IMR-90 (cell line): ENCODE measurements around the gene PNCK. TPM values are rescaled to one million over a fixed set of nuclear protein-coding genes. Genes with fewer than 3 reads are reported as not detected.

Experiments used
- ATAC-seq: fragments of 200-7000 bp; cut with Tn5 transposase; 2 replicates; pipeline ENCODE4 v1.9.1; 2020; ENCODE audit warnings: low read depth, mild to moderate bottlenecking, moderate library complexity
- BruUV-seq: library from RNA; stranded (reverse); fragments of 400-500 nt; replicated peaks from 2 replicates; lab custom pipeline; 2021; lab: Mats Ljungman, UMichigan
- CTCF ChIA-PET: fragments of 300-600 bp; formaldehyde crosslinking; extraction: SDS; loops from one replicate; lab custom pipeline; 2021; ENCODE audit warnings: antibody characterized with exemption; lab: Yijun Ruan, JAX
- POLR2A ChIA-PET: fragments of 300-600 bp; sonication (Branson Sonifier 250); formaldehyde crosslinking; loops from one replicate; lab custom pipeline; 2022; ENCODE audit warnings: antibody characterized with exemption; ENCODE audit not compliant: unreplicated experiment; lab: Charles Lee
- DNase-seq: peaks from one replicate; pipeline ENCODE4 v3.0.0; 2013
- H2AFZ ChIP-seq: replicated peaks from 2 replicates; pipeline ENCODE3; 2013; ENCODE audit warnings: low read length, mild to moderate bottlenecking; ENCODE audit not compliant: poor library complexity
- H2AK5ac ChIP-seq: 2 replicates; pipeline ENCODE4 v1.6.1; 2013; ENCODE audit warnings: low read depth, low read length, inconsistent platforms
- H2AK9ac ChIP-seq: replicated peaks from 2 replicates; pipeline ENCODE3; 2013; ENCODE audit warnings: mild to moderate bottlenecking, low read depth, low read length, moderate library complexity; ENCODE audit not compliant: poor library complexity
- H2BK120ac ChIP-seq: 2 replicates; pipeline ENCODE4 v1.6.1; 2013; ENCODE audit warnings: low read depth, low read length, inconsistent platforms
- H2BK15ac ChIP-seq: 3 replicates; pipeline ENCODE4 v1.6.1; 2013; ENCODE audit warnings: low read depth, low read length, inconsistent platforms
- H2BK20ac ChIP-seq: 2 replicates; pipeline ENCODE4 v1.6.1; 2013; ENCODE audit warnings: low read depth, mild to moderate bottlenecking, inconsistent platforms, low read length, moderate library complexity
- H2BK5ac ChIP-seq: 2 replicates; pipeline ENCODE4 v1.6.1; 2013; ENCODE audit warnings: mild to moderate bottlenecking, low read depth, low read length, inconsistent platforms; ENCODE audit not compliant: poor library complexity, severe bottlenecking
- H3K14ac ChIP-seq: replicated peaks from 2 replicates; pipeline ENCODE4 v1.6.1; 2013; ENCODE audit warnings: low read depth, low read length, inconsistent platforms
- H3K18ac ChIP-seq: 2 replicates; pipeline ENCODE4 v1.6.1; 2013; ENCODE audit warnings: low read depth, low read length, control low read depth
- H3K23ac ChIP-seq: 2 replicates; pipeline ENCODE4 v1.6.1; 2013; ENCODE audit warnings: low read depth, low read length, inconsistent platforms
- H3K27ac ChIP-seq: 2 replicates; pipeline ENCODE4 v1.5.1; 2013; ENCODE audit warnings: mild to moderate bottlenecking, control low read depth, low read length; ENCODE audit not compliant: insufficient read depth
- H3K27me3 ChIP-seq: 2 replicates; pipeline ENCODE4 v1.6.1; 2013; ENCODE audit warnings: low read length; ENCODE audit not compliant: control insufficient read depth, insufficient read depth
- H3K36me3 ChIP-seq: 2 replicates; pipeline ENCODE4 v1.6.1; 2013; ENCODE audit warnings: low read length, mixed read lengths; ENCODE audit not compliant: control insufficient read depth, insufficient read depth
- H3K4ac ChIP-seq: 2 replicates; pipeline ENCODE4 v1.6.1; 2013; ENCODE audit warnings: low read depth, low read length, inconsistent platforms
- H3K4me1 ChIP-seq: 2 replicates; pipeline ENCODE4 v1.6.1; 2013; ENCODE audit warnings: low read length, mixed read lengths; ENCODE audit not compliant: control insufficient read depth, insufficient read depth
- H3K4me2 ChIP-seq: 2 replicates; pipeline ENCODE4 v1.6.1; 2013; ENCODE audit warnings: low read depth, mild to moderate bottlenecking, control low read depth, low read length, moderate library complexity
- H3K4me3 ChIP-seq: 2 replicates; pipeline ENCODE4 v1.5.1; 2013; ENCODE audit warnings: low read depth, mild to moderate bottlenecking, control low read depth, low read length, moderate library complexity; ENCODE audit not compliant: insufficient read depth
- H3K56ac ChIP-seq: 2 replicates; pipeline ENCODE4 v1.6.1; 2013; ENCODE audit warnings: low read length, inconsistent platforms; ENCODE audit not compliant: insufficient read depth; ENCODE audit errors: extremely low read depth
- H3K79me1 ChIP-seq, 2 experiments: 2 replicates each; pipeline ENCODE4 v1.6.1; 2013; ENCODE audit warnings: low read length in 2 of 2, inconsistent platforms in 1 of 2, low read depth in 1 of 2
- H3K9ac ChIP-seq: 2 replicates; pipeline ENCODE4 v1.6.1; 2013; ENCODE audit warnings: low read depth, low read length, control low read depth
- H3K9me1 ChIP-seq: 2 replicates; pipeline ENCODE4 v1.6.1; 2013; ENCODE audit warnings: low read length, inconsistent platforms; ENCODE audit not compliant: insufficient read depth
- H3K9me3 ChIP-seq: 2 replicates; pipeline ENCODE4 v1.6.1; 2013; ENCODE audit warnings: low read length; ENCODE audit not compliant: control insufficient read depth, insufficient read depth
- H4K20me1 ChIP-seq: 2 replicates; pipeline ENCODE4 v1.6.1; 2013; ENCODE audit warnings: low read length, inconsistent platforms; ENCODE audit not compliant: insufficient read depth
- H4K5ac ChIP-seq: 2 replicates; pipeline ENCODE4 v1.6.1; 2013; ENCODE audit warnings: mild to moderate bottlenecking, low read depth, low read length, control low read depth
- H4K8ac ChIP-seq, 2 experiments: 2 replicates each; pipeline ENCODE4 v1.6.1; 2013; ENCODE audit warnings: low read depth in 2 of 2, low read length in 2 of 2, control low read depth in 1 of 2, inconsistent platforms in 1 of 2
- H4K91ac ChIP-seq: 2 replicates; pipeline ENCODE4 v1.6.1; 2013; ENCODE audit warnings: low read depth, low read length, inconsistent platforms; ENCODE audit not compliant: insufficient read depth
- BHLHE40 ChIP-seq: fragments of 150-350 bp; IDR thresholded peaks from 2 replicates; pipeline ENCODE4 v1.6.1; 2016; ENCODE audit warnings: mild to moderate bottlenecking, low read depth, low read length
- CEBPB ChIP-seq: IDR thresholded peaks from 2 replicates; pipeline ENCODE4 v1.6.1; 2012; ENCODE audit warnings: low read depth, low read length, improper control_type of control experiment
- FOS ChIP-seq: fragments of 150-350 bp; IDR thresholded peaks from 2 replicates; pipeline ENCODE4 v1.6.1; 2016; ENCODE audit warnings: low read depth, low read length
- MAFK ChIP-seq: IDR thresholded peaks from 2 replicates; pipeline ENCODE4 v1.6.1; 2012; ENCODE audit warnings: low read depth, low read length, improper control_type of control experiment
- MAZ ChIP-seq: IDR thresholded peaks from 2 replicates; pipeline ENCODE4 v1.6.1; 2012; ENCODE audit warnings: low read depth, mild to moderate bottlenecking, low read length, improper control_type of control experiment, moderate library complexity, borderline replicate concordance
- MXI1 ChIP-seq: IDR thresholded peaks from 2 replicates; pipeline ENCODE4 v1.6.1; 2012; ENCODE audit warnings: low read depth, mild to moderate bottlenecking, low read length, moderate library complexity, borderline replicate concordance
- NFE2L2 ChIP-seq: fragments of 150-350 bp; IDR thresholded peaks from 2 replicates; pipeline ENCODE4 v1.6.1; 2016; ENCODE audit warnings: low read depth, mild to moderate bottlenecking, low read length
- POLR2A ChIP-seq: IDR thresholded peaks from 2 replicates; pipeline ENCODE4 v1.6.1; 2012; ENCODE audit warnings: mild to moderate bottlenecking, low read depth, low read length
- RAD21 ChIP-seq: IDR thresholded peaks from 2 replicates; pipeline ENCODE4 v1.6.1; 2012; ENCODE audit warnings: low read length, improper control_type of control experiment
- RCOR1 ChIP-seq: IDR thresholded peaks from 2 replicates; pipeline ENCODE4 v1.6.1; 2012; ENCODE audit warnings: mild to moderate bottlenecking, low read length, improper control_type of control experiment; ENCODE audit not compliant: insufficient replicate concordance
- RFX5 ChIP-seq: IDR thresholded peaks from 2 replicates; pipeline ENCODE4 v1.8.0; 2012; ENCODE audit warnings: low read depth, mild to moderate bottlenecking, low read length, moderate library complexity
- SMC3 ChIP-seq: fragments of 150-350 bp; IDR thresholded peaks from 2 replicates; pipeline ENCODE4 v1.6.1; 2016; ENCODE audit warnings: low read depth, mild to moderate bottlenecking, antibody characterized with exemption, low read length, moderate library complexity
- WGBS, 2 experiments: methylation state at CpG; one replicate each; pipeline versions ENCODE4 v1.1.5 to v1.1.7; 2013; ENCODE audit warnings: missing lambda C conversion rate in 2 of 2; ENCODE audit not compliant: insufficient read length in 1 of 2; ENCODE audit errors: extremely low coverage in 2 of 2; 5-methylcytosine and 5-hydroxymethylcytosine counted together
- dilution Hi-C: fragments of 300-500 bp; cut with HindIII; formaldehyde crosslinking; loops from one replicate; pipeline ENCODE4 v1.14.3; 2018; ENCODE audit warnings: low sequenced_read_pairs; ENCODE audit not compliant: unreplicated experiment
- in situ Hi-C: fragments of 300-500 bp; cut with MboI; formaldehyde crosslinking; loops from 3 replicates; pipeline ENCODE4 v1.14.3; 2019; ENCODE audit warnings: low sequenced_read_pairs, inconsistent platforms, mixed read lengths
- intact Hi-C: fragments of 100-400 bp; cut with micrococcal nuclease; formaldehyde crosslinking; loops from 2 replicates; pipeline ENCODE4 v1.10.0; 2022
- polyA plus RNA-seq, 3 experiments: library from polyadenylated mRNA; depleted of rRNA; stranded (reverse); fragments of >200 nt; gene quantifications; 2 replicates each; pipeline ENCODE4 v1.2.3, GENCODE V29; 2012; ENCODE audit warnings: low replicate concordance in 1 of 3
- total RNA-seq: library from RNA; depleted of rRNA; stranded (reverse); fragments of >200 nt; gene quantifications from 2 replicates; pipeline ENCODE4 v1.2.3, GENCODE V29; 2012
- TF ChIP-seq, protein P1 (sequence below): fragments of 150-350 bp; IDR thresholded peaks from 2 replicates; pipeline ENCODE4 v1.6.1; 2016; ENCODE audit warnings: low read depth, mild to moderate bottlenecking, low read length, moderate library complexity, borderline replicate concordance
- TF ChIP-seq, protein P2 (sequence below): fragments of 150-350 bp; IDR thresholded peaks from 2 replicates; pipeline ENCODE4 v1.6.1; 2017; ENCODE audit warnings: mild to moderate bottlenecking, antibody characterized with exemption, low read length, low read depth
- TF ChIP-seq, protein P3 (sequence below): conservative IDR thresholded peaks from 2 replicates; pipeline ENCODE4 v1.5.1; 2012; ENCODE audit warnings: mild to moderate bottlenecking, low read depth, low read length, improper control_type of control experiment

PNCK gene
- total and polyA plus RNA-seq, 2 of the 4 experiments (the other 2 are of a cell fraction), result 0.18 to 0.22 TPM

DNA sequence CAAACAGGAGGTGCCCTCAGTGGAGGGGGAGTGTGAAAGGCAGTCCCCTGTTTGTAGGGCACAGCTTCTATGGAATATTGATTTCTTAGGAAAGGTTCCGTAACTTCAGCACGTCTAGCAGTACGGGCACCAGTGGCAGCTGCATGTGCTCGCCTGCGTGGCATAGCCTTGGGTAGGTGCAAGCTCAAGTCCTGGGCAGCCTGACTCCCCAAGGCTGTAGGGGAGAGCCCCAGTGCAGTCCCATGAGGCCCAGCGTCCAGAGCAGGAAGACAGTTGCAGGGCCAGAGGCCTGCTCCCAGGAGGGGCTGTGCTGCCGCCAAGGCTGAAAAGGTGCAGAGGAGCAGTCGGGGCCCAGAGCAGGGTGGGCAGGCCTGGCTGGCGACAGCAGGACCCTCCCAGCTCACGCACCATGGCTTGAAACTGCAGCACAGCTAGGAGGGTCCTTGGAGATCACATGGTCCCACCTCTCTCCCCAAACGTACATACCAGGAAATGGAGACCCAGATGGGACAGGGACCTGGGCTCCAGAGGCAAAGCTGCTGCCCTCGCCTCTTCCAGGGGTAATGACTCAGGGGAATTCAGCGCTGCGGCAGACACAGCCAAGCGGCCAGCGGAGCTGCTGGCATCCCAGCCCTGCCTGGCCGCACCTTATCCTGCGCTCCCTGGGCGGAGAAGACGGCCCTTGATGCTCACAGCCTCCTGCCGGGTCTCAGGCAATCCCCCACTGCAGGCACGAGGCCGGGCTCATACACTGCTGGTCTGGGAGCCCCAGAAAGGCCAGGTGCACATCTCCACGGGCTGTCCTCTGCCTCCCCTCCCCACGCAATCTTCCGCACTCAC is 32.7 kb downstream of the PNCK start:
- Histone ChIP-seq H3K56ac (no peak overlapping the region), H2AK5ac (no peak overlapping the region), H4K8ac (no peak overlapping the region), H2AFZ (no peak overlapping the region), H3K14ac (no peak overlapping the region), H3K9me3 (peaks cover 4% of the 10 kb centered on the region; the same call in 1 of the 2 replicates), H3K27me3 (peaks cover 45% of the 10 kb centered on the region), H3K27ac (no peak overlapping the region), H3K4ac (no peak overlapping the region), H4K20me1 (no peaks in the 10 kb centered on the region), H3K18ac (no peak overlapping the region), H3K4me2 (no peak overlapping the region), H3K9ac (no peak overlapping the region), H2AK9ac (no peak overlapping the region), H4K91ac (no peak overlapping the region), H3K79me1 (no peaks in the 10 kb centered on the region), H2BK120ac (no peak overlapping the region), H3K23ac (no peak overlapping the region), H2BK5ac (no peak overlapping the region), H3K36me3 (no peaks in the 10 kb centered on the region), H3K9me1 (no peaks in the 10 kb centered on the region), H2BK20ac (no peak overlapping the region), H2BK15ac (no peak overlapping the region), H3K4me3 (no peak overlapping the region), H3K4me1 (no peaks in the 10 kb centered on the region), H4K5ac (no peak overlapping the region)
- ATAC-seq, result no peak
- intact Hi-C loops (no loop called here), in situ Hi-C loops (no loop called here), dilution Hi-C loops (no loop called here)
- WGBS, 2 experiments, result 37% methylated on average over 7 of the region's 26 CpGs; no CpG with 5 or more reads in 1 of the 2 experiments
- ChIA-PET POLR2A (no interaction called here), CTCF (no interaction called here)
- no TSS peak for BruUV-seq
- no peak for DNase-seq
- no peak for TF ChIP-seq SMC3
- TF ChIP-seq, protein P1, sequence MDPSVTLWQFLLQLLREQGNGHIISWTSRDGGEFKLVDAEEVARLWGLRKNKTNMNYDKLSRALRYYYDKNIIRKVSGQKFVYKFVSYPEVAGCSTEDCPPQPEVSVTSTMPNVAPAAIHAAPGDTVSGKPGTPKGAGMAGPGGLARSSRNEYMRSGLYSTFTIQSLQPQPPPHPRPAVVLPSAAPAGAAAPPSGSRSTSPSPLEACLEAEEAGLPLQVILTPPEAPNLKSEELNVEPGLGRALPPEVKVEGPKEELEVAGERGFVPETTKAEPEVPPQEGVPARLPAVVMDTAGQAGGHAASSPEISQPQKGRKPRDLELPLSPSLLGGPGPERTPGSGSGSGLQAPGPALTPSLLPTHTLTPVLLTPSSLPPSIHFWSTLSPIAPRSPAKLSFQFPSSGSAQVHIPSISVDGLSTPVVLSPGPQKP, result no peak
- TF ChIP-seq, protein P2, sequence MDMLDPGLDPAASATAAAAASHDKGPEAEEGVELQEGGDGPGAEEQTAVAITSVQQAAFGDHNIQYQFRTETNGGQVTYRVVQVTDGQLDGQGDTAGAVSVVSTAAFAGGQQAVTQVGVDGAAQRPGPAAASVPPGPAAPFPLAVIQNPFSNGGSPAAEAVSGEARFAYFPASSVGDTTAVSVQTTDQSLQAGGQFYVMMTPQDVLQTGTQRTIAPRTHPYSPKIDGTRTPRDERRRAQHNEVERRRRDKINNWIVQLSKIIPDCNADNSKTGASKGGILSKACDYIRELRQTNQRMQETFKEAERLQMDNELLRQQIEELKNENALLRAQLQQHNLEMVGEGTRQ, result no peak
- TF ChIP-seq RFX5, result no peak
- no peak for TF ChIP-seq MAFK
- TF ChIP-seq POLR2A, result no peak
- TF ChIP-seq, protein P3, sequence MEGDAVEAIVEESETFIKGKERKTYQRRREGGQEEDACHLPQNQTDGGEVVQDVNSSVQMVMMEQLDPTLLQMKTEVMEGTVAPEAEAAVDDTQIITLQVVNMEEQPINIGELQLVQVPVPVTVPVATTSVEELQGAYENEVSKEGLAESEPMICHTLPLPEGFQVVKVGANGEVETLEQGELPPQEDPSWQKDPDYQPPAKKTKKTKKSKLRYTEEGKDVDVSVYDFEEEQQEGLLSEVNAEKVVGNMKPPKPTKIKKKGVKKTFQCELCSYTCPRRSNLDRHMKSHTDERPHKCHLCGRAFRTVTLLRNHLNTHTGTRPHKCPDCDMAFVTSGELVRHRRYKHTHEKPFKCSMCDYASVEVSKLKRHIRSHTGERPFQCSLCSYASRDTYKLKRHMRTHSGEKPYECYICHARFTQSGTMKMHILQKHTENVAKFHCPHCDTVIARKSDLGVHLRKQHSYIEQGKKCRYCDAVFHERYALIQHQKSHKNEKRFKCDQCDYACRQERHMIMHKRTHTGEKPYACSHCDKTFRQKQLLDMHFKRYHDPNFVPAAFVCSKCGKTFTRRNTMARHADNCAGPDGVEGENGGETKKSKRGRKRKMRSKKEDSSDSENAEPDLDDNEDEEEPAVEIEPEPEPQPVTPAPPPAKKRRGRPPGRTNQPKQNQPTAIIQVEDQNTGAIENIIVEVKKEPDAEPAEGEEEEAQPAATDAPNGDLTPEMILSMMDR, result no peak
- TF ChIP-seq RAD21, result no peak
- no peak for TF ChIP-seq CEBPB
- no peak for TF ChIP-seq NFE2L2
- no peak for TF ChIP-seq MAZ
- no peak for TF ChIP-seq RCOR1
- no peak for TF ChIP-seq BHLHE40
- TF ChIP-seq FOS, result no peak
- TF ChIP-seq MXI1, result no peak
